ENCODE data around the gene C11orf68.

- TF ChIP-seq CTCF (IDR thresholded peaks at IDR 0.05) (no peak), POLR2A (IDR thresholded peaks at IDR 0.05) (no peak)
Measured at GRCh38 chr11:65942531-65942930, 23.7 kb upstream of the C11orf68 start.
